HL-60 (cell line): Measurements from ENCODE around the gene TBR1.

ENCODE experiments used
- DNase-seq, 2 experiments: peaks; one replicate each; pipeline ENCODE4 v3.0.0-alpha.2; 2010 to 2020; ENCODE audit warnings: low read depth in 1 of 2, low spot score in 1 of 2
- H3K27ac ChIP-seq: fragments of 250-450 bp; sonication (Bioruptor Pico); replicated peaks from 2 replicates; pipeline ENCODE4 v1.5.1; 2020; ENCODE audit warnings: mild to moderate bottlenecking, moderate library complexity
- H3K27me3 ChIP-seq: fragments of 250-450 bp; sonication (Bioruptor Pico); 2 replicates; pipeline ENCODE4 v1.5.1; 2021; ENCODE audit warnings: mild to moderate bottlenecking, moderate library complexity; ENCODE audit not compliant: insufficient read depth, poor library complexity, severe bottlenecking
- H3K4me3 ChIP-seq: replicated peaks from 2 replicates; pipeline ENCODE4 v1.5.1; 2011; ENCODE audit warnings: mild to moderate bottlenecking, control low read depth, low read length; ENCODE audit not compliant: insufficient read depth
- CTCF ChIP-seq: IDR thresholded peaks from one replicate; pipeline ENCODE4 v1.5.1; 2011; ENCODE audit warnings: low read length, control low read depth, inconsistent platforms; ENCODE audit not compliant: insufficient read depth
- GABPA ChIP-seq: IDR thresholded peaks from 2 replicates; pipeline ENCODE4 v1.6.1; 2012; ENCODE audit warnings: low read depth
- POLR2AphosphoS5 ChIP-seq: IDR thresholded peaks from 2 replicates; pipeline ENCODE4 v1.6.1; 2012; ENCODE audit warnings: low read depth
- REST ChIP-seq: IDR thresholded peaks from 2 replicates; pipeline ENCODE4 v1.6.1; 2012; ENCODE audit warnings: low read depth; ENCODE audit not compliant: insufficient replicate concordance
- SPI1 ChIP-seq: IDR thresholded peaks from 2 replicates; pipeline ENCODE4 v1.6.1; 2012; ENCODE audit warnings: low read depth, mild to moderate bottlenecking, borderline replicate concordance

TBR1 gene

GRCh38 chr2:161384864-161385263 lies 31.2 kb upstream of the TBR1 start:
- H3K4me3 ChIP-seq, result no peak overlapping the region
- DNase-seq, result no peak
- no peaks in the 10 kb centered on the region for H3K27me3 ChIP-seq
- no peak overlapping the region for H3K27ac ChIP-seq
- TF ChIP-seq CTCF, result no peak
- no peak for TF ChIP-seq SPI1
- no peak for TF ChIP-seq POLR2AphosphoS5
- no peak for TF ChIP-seq REST
- TF ChIP-seq GABPA, result no peak

GRCh38 chr2:161386228-161386824 lies 29.8 kb upstream of the TBR1 start:
- H3K27ac ChIP-seq, result no peak overlapping the region
- no peak for DNase-seq
- no peak for TF ChIP-seq GABPA
- no peak for TF ChIP-seq REST

GRCh38 chr2:161388146-161388779 lies 27.8 kb upstream of the TBR1 start:
- TF ChIP-seq SPI1 (peak; percentile 43; the same call in 1 of the 2 replicates), REST (no peak)
- H3K27ac ChIP-seq, result no peak overlapping the region
- no peaks in the 10 kb centered on the region for H3K27me3 ChIP-seq
- DNase-seq, result no peak
- H3K4me3 ChIP-seq, result no peak overlapping the region

More at GRCh38 chr2:161386228-161386824, 29.8 kb upstream of the TBR1 start:
- Histone ChIP-seq H3K27me3 (no peaks in the 10 kb centered on the region), H3K4me3 (no peak overlapping the region)

GRCh38 chr2:161391737-161392506 lies 24.2 kb upstream of the TBR1 start:
- H3K27ac ChIP-seq, result no peak overlapping the region
- TF ChIP-seq SPI1, result no peak
- TF ChIP-seq GABPA, result no peak
- TF ChIP-seq POLR2AphosphoS5, result no peak
- no peak for TF ChIP-seq CTCF
- TF ChIP-seq REST, result no peak
- H3K27me3 ChIP-seq, result no peaks in the 10 kb centered on the region
- no peak overlapping the region for H3K4me3 ChIP-seq
- no peak for DNase-seq
